Stimulated activated CD4-positive, alpha-beta T cell treated with anti-CD3 and anti-CD28 coated beads, Interleukin-4, amount 100 ng/mL, for 24 hours (primary cell): ENCODE data around the gene XRCC5.

ENCODE experiments used
- DNase-seq: peaks from one replicate; pipeline ENCODE4 v3.0.0-alpha.2; 2020

XRCC5 gene

GRCh38 chr2:216160786-216161185 is 51.6 kb downstream of the XRCC5 start:
- DNase-seq = no peak

GRCh38 chr2:216161967-216162366 is 52.8 kb downstream of the XRCC5 start:
- no peak for DNase-seq

DNA sequence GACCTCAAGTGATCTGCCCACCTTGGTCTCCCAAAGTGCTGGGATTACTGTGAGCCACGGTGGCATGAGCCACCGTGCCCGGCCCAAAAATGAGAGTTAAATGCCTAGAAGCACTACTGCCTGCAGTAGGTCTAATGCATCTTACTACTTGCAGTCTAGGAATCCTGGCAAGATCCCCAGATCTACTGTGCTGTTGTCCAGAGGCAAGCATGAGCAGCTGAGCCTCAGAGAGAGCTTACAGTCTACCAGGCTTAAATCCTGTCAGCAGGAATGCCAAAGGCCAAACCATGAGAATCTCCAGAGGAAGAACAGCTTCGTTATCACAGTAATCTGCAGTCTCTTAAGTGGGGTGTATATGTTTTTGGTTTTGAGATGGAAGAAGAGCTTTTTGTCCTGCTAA is 54.4 kb downstream of the XRCC5 start:
- no peak for DNase-seq

DNA sequence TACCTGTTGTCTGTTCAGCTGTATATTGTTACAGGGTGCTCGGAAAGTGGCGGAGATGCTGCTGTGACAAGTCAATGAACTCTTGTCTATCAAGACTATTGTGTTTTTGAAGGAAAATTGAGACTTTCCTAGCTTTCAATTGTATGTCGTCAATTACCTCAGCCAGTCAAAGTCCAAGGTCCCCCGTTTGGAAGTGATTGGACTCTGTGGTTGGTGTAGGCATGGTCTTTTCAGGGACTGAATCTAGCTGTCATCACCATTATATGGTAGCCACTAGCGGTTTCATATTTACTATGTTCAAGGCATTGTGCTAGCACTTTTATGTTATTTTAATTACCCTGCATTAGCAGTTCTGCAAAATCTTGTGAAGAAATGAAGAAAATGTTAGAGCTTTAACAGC is 54.9 kb downstream of the XRCC5 start:
- DNase-seq = no peak

DNA sequence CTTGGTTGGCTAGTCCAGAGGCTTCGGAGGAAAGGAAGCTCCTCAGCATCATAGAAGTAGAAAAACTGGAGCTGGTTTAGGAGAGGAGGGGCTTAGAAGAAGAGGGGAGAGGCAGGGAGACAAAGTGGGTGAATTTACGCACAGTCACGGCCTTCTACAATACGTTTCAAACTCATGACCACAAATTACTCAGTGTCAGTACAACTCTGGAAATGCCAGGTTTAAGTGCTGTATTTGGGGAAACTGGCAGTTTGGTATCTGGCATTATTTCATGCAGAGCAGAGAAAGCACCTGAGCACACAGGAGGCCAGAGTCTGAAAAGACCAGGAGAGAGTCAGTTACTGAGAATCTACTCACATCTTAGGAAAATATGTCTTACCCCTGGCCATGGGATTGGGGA is 55.4 kb downstream of the XRCC5 start:
- DNase-seq = no peak

DNA sequence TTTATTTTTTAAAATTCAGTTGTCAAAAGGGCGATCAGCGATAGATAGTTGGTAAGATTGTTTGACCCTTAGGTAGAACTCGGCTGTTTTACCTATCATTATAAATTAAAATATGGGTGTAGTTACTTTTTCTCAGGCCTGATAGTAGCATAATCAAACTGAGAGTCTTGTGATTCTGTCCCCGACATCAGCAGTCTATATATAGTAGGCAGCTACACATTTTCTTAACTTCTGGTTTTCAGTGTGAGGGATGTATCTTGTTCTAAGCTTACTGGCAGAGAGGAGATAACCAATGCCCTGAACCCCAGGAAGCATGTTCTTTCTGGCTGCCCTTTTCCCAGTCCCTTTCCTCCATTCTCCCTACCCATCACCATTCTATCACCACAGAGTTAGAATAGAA is 56.6 kb downstream of the XRCC5 start:
- no peak for DNase-seq

GRCh38 chr2:216169087-216169486 is 59.9 kb downstream of the XRCC5 start:
- DNase-seq = no peak

GRCh38 chr2:216170076-216170763 is 61.1 kb downstream of the XRCC5 start:
- no peak for DNase-seq

DNA sequence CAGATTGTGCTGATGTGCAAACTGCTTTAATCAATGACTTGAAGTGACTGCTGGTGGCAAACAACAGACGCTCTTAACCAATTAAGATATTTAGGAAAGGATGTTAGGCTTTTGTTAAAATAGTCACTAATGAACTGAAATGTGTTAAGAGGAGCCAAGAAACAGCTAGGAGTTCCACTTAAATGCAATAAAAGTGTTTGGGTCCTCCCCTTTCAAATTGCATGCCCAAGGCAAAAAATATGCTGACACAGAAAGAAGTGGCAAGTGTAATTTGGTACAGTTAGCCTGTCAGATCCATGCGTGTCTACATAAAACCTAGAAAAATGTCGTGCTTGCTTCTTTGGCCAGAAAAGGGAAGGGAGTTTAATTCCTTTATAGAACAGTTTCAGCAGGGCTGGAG is 61.9 kb downstream of the XRCC5 start:
- no peak for DNase-seq

- DNase-seq = no peak
These were observed 63.3 kb downstream of the XRCC5 start for GRCh38 chr2:216172493-216172892.

- no peak for DNase-seq
These were observed 69.9 kb downstream of the XRCC5 start for GRCh38 chr2:216179015-216179414.

- DNase-seq = no peak
These were observed 72.2 kb downstream of the XRCC5 start for GRCh38 chr2:216181351-216181750.

DNA sequence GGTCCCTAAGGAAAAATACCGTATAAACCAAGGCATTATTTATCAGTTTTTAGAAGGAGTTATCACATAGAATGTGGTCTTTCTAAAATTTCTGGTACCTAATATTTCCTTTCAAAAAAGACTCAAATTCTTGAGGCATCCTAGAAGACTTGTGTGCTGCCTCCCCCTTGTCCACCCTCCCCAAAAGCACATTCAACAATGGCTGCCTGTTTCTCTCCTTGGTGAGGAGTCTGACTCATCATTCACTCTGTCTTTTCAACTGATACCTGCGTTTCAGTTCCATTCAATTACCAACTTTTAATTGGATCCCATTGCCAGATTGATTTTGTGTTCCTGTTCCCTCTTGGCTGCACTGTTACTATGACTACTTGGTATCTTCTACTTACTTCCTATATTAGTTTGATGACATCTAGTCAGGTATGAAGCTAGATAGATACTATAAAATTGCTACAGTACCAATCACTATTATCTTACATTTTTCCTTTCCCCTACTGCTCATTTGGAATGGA is 72.9 kb downstream of the XRCC5 start:
- no peak for DNase-seq

DNA sequence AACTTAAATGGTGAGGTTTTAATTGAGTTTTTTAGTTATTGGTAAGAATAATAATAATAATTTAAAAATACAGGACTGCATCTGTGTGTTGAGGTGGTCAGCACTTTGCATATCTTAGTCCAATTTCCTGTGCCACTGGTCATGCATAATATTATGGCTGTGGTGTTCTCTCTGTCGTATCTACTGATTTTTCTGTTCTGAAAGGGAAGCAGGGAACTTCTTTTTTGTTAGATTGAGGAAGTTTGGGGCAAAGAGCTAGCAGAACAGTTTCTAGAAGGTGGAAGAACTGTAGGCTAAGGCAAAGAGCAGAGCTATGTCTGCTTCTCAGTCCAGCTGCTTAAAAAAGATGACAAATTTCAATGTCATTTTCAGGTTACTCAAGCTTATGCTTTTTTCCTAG is 74.3 kb downstream of the XRCC5 start:
- DNase-seq = no peak

GRCh38 chr2:216188559-216188850 is 79.4 kb downstream of the XRCC5 start:
- no peak for DNase-seq

DNA sequence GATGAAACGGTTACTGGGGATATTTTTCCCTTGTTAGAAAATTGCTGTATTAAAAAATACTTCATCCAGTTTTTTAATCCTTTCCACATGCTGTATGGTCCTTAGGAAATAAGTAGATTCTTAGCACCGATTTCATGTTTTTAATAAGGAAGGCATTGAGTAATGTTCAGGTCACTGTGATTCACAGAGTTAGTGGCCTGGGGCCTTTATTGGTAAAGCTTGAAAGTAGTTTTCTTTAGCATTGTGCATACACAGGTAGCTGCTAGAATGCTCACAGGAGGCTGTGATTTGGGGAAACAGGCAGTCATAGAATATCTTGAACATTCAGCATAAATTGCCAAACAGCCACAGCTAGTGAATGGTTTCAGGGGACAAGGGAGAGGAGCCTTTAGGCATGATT is 79.8 kb downstream of the XRCC5 start:
- no peak for DNase-seq

- DNase-seq = no peak
These were observed 80.3 kb downstream of the XRCC5 start for GRCh38 chr2:216189410-216189809.

DNA sequence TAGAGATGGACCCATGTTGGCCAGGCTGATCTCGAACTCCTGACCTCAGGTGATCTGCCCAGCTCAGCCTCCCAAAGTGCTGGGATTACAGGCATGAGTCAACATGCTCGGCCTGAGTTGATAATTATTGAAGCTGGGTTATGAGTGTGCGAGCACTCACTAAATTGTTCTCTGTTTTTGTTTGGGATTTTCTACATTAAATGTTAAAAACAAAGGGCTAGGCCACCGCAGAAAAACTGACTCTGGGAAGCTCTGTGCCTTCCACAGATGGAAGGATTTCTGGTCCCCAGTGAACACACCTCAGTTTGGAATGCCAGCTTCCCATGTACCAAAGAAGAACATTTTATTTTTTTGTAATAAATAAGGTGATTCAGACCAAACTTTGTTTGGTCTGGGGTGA is 83.0 kb downstream of the XRCC5 start:
- DNase-seq = no peak

DNA sequence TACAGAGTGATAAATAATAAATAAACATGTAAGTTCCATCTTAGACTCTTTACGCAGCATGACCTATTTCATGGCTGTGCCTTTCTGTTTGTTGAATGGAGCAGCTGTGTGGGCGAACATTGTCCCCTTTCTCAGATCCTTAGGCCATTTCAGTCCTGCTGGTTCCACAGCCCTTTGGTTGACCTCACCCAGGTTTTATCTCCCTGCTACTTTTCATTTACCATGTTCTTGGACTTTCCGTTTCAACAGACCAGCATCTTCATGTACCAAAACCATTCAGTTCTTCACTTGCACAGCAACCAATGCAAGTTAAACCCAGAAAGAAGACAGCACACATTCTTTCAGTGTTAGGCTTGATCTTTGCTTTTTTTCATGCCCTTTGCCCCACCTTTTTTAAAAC is 83.8 kb downstream of the XRCC5 start:
- DNase-seq = no peak

DNA sequence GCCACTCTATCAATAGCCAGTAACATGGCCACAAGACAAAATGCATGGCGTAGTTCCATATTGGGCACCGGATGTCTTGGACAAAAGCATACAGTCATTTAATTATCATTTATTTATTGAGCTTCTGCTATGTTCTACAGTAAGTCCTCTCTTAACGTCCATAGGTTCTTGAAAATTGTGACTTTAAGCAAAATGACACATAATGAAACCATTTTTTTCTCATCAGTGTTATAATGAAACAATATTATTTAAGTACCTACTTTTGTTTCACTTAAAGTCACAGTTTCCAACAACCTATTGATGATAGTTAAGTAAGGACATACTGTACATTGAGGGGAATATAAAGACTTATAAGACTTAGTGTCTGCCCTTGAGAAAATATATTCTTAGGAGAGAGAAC is 84.9 kb downstream of the XRCC5 start:
- DNase-seq = no peak

- no peak for DNase-seq
These were observed 85.4 kb downstream of the XRCC5 start for GRCh38 chr2:216194561-216194960.

DNA sequence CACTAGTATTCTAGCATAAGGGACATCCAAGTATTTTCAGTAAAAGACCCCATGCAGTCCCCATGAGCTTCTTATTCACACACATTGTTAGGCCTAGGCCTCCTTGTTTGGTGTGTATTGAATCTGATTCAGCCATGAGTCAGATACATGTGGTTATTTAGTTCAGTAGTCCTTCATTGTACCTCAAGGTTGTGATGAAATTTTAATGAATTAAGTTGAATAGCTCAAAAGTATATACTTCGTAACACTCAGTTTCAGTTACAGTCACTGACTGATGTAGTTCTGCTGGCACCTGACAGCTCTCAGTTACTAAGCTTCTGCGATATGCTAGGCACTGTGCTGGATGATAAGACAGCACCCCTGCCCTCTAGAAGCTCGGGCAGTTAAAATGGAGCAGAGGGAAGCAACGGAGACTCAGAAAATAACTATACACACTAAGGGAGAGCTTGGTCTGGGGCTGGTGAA is 86.4 kb downstream of the XRCC5 start:
- peak; percentile 36 for DNase-seq

- no peak for DNase-seq
These were observed 92.7 kb downstream of the XRCC5 start for GRCh38 chr2:216201692-216202306.

DNA sequence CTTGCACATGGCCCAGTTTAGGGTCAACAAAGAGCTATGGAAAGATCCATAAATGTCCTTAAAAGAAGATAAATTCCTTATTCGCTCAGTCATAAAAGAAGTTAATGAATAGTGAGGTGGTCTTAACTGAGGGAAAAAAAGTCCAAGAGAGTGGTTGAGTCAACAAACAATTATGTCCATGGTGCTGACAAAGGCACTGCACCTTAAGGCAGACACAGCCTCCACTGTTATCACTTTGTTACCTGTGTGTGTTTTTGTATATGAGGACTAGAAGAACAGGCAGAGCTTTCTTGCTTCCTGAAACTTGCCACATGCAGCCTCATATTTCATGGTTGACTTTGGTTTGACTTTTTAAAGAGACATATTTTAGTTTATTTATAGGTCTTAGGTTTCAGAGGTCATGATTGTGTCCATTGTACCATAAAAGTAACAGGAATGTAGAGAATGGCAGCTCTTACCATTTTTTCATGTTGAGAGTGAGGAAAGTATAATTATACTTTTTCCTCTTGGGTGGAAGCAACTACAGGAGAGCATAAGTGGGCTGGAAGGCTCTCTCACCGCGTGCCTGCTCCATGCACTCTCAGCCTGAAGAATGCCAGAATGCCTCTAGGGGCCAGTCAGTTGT is 93.6 kb downstream of the XRCC5 start:
- no peak for DNase-seq

DNA sequence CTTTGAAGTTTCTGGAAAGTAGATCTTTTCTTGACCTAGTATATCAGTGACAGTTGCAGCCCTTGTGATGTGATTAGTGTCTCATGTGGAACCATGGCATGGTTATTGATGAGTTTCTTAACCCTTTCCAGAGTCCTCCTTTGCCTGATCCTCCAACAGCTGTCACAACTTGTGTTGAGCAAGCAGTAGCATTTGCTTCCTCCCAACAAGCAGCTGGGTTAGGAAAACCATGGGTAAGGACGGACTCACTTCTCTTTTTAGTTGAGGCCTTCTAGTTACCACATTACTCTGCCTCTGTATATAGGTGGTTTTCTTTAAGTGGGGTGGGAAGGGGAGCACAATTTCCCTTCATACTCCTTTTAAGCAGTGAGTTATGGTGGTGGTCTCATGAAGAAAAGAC is 96.3 kb downstream of the XRCC5 start:
- no peak for DNase-seq
